GM12875 (cell line): ENCODE measurements around the gene NFIX.

Source experiments
- H3K4me3 ChIP-seq: one replicate; pipeline ENCODE4 v1.5.1; 2011; ENCODE audit warnings: low read depth, low read length, control low read depth
- TF ChIP-seq, protein P1 (sequence below): IDR thresholded peaks from 2 replicates; pipeline ENCODE4 v1.5.1; 2011; ENCODE audit warnings: low read depth, mild to moderate bottlenecking, control low read depth, inconsistent platforms, low read length, moderate library complexity, borderline replicate concordance; ENCODE audit not compliant: insufficient read depth

NFIX gene

DNA sequence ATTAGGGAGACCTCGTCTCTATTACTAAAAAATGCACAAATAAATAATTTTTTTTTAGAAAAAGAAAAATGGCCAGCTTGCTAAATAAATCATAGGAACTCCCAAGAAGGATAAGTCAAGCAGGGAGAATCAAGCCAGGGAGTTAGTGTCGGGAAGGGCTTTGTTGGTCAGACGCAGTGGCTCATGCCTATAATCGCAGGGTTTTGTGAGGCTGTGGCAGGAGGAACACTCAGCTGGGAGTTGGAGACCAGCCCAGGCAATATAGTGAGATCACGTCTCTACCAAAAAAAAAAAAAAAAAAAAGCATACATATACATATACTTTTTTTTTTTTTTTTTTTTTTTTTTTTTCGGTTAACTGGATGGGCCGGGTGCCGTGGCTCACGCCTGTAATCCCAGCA is 131.8 kb downstream of the NFIX start:
- TF ChIP-seq, protein P1, sequence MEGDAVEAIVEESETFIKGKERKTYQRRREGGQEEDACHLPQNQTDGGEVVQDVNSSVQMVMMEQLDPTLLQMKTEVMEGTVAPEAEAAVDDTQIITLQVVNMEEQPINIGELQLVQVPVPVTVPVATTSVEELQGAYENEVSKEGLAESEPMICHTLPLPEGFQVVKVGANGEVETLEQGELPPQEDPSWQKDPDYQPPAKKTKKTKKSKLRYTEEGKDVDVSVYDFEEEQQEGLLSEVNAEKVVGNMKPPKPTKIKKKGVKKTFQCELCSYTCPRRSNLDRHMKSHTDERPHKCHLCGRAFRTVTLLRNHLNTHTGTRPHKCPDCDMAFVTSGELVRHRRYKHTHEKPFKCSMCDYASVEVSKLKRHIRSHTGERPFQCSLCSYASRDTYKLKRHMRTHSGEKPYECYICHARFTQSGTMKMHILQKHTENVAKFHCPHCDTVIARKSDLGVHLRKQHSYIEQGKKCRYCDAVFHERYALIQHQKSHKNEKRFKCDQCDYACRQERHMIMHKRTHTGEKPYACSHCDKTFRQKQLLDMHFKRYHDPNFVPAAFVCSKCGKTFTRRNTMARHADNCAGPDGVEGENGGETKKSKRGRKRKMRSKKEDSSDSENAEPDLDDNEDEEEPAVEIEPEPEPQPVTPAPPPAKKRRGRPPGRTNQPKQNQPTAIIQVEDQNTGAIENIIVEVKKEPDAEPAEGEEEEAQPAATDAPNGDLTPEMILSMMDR, result no peak
- no peak overlapping the region for H3K4me3 ChIP-seq

DNA sequence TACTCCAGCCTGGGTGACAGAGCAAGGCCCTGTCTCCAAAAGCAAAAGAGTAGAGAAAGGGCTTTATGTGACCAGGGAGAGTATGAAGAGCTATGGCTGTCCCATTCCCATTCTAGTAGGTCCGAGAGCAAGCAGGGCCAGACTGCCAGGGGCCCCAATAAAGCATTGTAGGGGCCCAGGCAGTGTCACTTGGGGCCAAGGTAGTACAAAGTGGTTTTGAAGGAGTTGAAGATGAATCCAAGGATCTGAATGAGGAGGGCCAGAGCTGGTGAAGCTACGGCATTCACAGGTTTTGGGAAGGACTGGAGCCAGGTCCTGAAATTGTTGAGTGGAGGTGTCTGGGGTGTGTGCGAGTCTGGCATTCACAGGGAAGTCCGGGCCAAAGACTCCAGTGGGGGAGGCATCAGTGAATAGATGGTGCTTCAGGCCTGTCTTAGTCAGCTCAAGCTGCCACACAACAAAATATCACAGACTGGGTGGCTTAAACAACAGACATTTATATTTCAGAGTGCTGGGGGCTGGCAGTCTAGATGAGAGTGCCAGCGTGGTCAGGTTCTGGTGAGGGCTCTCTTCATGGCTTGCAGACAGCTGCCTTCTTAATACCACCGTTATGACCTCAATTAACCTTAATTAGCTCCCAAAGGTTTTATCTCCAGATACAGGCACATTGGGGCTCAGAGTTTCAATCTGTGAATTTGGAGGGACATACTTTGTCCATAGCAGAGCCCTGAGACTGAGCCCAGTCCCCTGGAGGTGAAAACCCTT is 132.7 kb downstream of the NFIX start:
- TF ChIP-seq, protein P1, result no peak
- H3K4me3 ChIP-seq, result no peak overlapping the region

DNA sequence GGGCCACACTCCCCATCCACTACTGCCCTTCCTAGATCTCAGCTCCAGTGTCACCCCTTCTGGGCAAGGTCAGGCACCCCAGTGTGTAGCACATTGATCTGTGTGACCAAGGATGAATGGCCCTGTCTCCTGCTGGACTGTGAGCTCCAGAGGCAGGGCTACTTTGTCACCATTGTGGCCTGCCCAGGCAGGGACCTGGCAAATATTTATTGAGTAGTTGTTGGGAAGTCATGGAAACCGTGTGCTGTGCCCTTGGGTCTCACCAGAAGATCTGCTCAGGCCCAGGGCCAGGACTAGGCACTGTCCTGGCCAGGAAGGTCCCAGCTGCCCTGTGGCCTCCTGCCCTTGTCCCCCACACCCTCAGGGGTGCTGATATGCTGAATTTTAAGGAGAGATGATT is 133.3 kb downstream of the NFIX start:
- TF ChIP-seq, protein P1, result no peak
- no peak overlapping the region for H3K4me3 ChIP-seq

DNA sequence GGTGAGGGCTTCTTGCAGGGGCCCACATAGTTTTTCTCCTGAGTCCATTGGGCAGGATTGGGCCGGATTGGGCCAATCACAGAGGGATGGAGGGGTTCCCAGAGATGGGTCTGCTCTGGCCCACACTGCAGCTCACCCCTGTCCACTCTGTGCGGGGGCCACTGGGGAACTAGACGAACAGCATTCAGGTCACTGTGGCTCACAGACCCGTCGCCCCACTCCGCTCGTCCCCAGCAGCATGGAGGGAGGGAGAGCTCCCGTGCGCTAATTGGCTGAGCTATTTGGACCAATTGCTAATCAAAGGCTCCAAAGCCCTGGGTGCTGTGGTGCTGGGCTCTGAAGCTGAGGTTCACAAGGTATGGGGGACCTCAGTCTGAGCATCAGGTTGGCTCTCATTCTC is 134.1 kb downstream of the NFIX start:
- H3K4me3 ChIP-seq, result no peak overlapping the region
- TF ChIP-seq, protein P1, result no peak

DNA sequence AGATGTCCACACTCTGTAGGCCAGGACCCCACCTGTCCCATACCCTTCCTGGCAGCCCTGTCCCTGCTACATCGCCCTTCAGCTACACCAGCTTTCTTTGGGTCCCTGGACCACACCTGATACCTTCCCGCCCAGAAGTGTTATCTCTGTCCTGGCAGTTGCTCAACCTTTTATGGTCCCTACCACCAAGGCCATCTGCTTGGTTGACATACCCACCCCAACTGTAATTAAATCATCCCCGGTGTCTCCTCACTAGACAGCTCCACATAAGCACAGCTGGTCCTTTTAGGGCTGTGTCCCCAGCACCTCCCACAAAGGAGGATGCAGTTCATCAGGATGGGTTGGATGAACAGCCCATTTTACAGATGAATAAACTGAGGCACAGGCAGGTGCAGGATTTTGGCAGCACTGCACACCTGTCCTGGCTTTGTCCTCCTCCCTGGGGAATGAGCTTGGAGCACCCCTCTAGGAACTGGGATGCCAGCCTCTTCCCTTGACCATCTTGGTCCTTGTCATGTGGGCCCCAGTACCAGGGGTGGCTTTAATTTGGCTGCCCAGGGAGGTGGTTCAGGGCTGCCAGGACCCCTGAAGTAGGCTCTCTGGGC is 135.7 kb downstream of the NFIX start:
- H3K4me3 ChIP-seq, result no peak overlapping the region
- TF ChIP-seq, protein P1, result no peak

DNA sequence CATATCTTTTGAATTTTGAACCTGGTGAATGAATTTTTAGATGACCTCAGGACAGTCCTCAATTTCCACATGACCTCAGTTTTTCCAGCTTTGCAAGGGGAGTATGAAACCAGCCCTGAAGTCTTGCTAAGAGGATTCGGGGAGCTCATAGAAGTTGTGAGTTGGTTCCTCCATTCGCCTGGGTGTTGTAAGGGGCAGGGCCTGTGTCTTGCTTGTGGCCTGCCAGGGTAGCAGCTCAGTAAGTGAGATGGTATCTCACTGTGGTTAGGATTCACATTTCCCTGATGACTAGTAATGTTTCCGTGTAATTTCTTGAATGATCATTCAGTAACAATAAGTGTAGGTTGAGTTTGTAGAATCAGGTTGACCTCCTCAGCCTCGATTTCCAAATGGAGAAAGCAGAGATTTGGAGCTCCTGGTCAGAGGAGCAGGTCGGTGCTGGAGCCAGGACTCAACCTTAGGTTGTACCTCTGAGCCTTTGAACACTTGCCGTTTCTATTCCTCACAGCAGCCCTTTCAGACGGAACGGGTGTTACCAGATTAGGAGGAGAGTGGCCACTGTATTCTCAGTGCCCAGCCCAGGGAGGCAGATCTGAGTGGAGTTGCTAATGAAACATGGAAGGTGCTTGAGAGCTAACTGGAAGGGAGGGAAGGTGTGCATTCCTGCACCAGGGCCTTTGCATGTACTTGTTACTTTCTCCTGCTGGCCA is 137.4 kb downstream of the NFIX start:
- H3K4me3 ChIP-seq, result no peak overlapping the region
- TF ChIP-seq, protein P1, result no peak
